HG02885 (cell line): Measurements from ENCODE around the gene MYCN.
"Not testable (repeated sequence)": the region's sequence is repeated elsewhere in the genome, so short reads cannot be mapped to it uniquely, and the experiment has no call there.

Source experiments
- ATAC-seq: cut with Tn5 transposase; IDR thresholded peaks from one replicate; pipeline ENCODE4 v1.9.1; 2021; ENCODE audit warnings: mild to moderate bottlenecking; ENCODE audit not compliant: unreplicated experiment, poor library complexity

Gene MYCN

DNA sequence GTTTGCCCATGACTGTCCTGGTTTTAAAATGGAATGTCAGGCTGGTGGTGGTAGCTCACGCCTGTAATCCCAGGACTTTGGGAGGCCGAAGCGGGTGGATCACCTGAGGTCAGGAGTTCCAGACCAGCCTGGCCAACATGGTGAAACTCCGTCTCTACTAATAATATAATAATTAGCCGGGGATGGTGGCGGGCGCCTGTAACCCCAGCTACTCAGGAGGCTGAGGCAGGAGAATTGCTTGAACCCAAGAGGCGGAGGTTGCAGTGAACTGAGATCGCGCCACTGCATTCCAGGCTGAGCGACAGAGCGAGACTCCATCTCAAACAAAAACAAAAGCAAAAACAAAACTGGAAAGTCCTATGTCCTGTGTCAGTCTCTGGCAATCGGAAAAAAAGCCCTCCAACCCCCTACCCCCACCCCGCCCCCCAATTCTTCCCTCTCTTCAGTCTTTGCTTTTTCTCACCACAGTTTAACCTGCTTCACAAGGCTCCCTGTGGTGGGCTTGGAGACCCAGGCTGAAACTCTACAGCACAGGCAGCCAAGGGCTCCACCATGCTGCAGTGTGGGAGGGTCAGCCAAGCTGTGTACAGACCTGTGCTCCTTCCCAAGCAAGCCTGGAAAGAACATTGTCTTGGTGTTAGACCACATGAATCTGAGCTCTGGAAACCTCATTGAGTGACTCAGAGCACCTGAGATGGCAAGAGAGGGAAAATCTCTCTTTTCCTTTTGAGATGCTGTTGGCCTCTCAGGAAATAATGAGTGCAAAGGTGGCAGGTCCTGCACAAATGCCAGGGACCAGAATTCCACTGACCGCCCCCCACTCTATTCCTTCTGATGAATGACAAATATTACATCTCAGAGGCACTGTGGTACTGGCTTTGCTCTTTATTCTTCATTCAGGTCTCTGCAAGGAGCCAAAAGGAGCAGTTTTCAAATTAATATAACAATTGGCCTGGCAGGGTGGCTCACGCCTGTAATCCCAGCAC lies 16.7 kb downstream of the MYCN start:
- ATAC-seq = no peak

DNA sequence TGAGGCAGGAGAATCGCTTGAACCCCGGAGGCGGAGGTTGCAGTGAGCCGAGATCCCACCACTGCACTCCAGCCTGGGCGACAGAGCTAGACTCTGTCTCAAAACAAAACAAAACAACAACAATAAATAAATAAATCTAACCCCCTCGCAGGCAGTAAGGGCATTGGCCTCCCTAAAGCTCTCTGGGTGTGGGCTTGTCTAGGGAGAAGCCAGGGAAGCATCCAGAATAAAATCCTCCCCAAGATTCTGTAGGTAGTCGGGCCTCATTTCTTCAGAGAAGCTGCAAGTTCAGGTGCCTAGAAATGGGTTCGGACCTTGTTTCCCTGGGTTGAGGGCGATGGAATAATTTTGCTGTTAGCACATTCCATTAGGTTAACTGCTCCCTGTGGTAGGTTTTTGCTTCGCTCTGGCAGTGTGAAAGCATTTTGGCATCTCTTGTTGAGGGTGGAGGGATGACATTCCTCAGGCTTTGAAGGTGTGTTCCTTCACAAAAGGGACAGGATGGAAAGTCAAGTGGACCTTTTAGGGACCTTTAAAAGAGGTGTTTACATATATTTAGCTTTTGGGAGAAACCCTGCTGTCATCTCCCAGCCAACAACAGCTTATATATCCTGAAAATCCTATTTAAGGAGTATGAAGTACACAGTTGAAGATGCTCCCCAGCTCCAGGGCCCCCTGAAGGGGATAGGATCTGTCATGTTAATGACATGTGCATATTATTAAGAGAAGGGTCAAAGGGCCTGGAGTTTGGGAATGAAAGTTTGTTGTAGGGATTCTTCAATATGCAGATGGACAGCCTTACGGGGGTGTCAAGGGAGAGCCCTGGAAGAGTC lies 17.7 kb downstream of the MYCN start:
- no peak for ATAC-seq

DNA sequence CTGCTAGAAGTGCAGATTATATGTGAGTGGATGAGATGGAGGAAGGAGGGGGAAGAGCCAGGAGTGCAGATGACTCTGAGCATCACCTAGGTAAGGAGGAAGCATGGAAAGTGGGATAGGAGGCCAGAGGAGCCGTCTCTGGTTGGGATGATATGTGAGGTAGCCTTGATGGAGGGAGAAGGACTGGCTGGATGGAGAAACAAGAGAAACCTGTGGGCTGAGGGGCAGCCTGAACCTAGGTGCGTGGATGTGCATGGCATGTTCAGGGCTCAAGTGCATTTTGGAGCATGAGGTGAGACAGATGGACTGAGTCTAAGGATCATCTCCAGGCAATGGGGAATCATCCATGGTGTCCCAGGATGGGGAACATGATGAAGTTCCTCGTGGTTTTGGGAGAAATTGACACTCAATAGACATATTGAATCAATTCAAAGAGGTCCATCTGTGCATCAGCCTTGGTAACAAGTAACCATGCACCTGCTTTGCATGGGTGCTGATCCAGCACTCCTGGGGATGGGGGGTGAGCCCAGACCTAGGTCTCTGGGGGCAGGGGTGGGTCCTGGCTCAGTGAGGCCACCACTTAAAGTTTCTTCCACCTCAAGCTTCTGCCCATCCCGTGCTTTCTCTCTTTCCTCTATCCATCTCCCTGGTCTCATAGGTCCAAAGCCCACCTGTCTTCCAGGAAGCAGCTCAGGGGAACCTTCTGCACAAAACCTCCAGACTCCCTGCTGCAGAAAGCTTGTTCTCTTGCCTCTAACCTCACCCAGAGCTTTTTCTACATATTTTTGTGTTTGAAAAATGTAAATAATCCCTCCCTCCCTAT lies 19.2 kb downstream of the MYCN start:
- ATAC-seq = no peak

DNA sequence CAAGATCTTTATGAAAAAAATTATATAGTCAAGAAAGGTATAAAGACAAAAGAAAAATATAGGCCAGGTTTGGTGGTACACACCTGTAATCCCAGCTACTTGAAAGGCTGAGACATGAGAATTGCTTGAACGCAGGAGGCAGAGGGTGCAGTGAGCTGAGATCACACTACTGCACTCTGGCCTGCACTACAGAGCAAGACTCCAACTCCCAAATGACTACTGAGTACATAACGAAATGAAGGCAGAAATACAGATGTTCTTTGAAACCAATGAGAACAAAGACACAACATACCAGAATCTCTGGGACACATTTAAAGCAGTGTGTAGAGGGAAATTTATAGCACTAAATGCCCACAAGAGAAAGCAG lies 19.8 kb downstream of the MYCN start:
- not testable (repeated sequence) for ATAC-seq

DNA sequence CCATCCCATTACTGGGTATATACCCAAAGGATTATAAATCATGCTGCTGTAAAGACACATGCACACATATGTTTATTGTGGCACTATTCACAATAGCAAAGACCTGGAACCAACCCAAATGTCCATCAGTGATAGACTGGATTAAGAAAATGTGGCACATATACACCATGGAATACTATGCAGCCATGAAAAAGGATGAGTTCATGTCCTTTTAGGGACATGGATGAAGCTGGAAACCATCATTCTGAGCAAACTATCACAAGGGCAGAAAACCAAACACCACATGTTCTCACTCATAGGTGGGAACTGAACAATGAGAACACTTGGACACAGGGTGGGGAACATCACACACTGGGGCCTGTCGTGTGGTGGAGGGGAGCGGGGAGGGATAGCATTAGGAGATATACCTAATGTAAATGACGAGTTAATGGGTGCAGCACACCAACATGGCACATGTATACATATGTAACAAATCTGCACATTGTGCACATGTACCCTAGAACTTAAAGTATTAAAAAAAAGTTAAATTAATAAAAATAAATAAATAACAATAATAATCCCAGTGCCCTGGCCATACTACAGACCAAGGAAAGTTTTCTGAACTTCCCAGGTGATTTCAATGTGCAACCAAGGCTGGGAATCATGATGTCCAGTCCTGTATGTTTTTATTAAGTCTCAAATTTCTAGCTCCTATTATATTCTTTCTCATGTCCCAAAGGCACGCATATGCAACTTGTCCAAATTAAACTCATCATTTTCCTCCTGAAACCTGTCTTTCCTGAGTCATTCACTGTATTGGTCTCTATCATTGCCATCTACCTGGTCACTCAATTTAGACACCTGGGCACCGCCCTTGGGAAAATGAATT lies 23.0 kb downstream of the MYCN start:
- ATAC-seq = not testable (repeated sequence)

DNA sequence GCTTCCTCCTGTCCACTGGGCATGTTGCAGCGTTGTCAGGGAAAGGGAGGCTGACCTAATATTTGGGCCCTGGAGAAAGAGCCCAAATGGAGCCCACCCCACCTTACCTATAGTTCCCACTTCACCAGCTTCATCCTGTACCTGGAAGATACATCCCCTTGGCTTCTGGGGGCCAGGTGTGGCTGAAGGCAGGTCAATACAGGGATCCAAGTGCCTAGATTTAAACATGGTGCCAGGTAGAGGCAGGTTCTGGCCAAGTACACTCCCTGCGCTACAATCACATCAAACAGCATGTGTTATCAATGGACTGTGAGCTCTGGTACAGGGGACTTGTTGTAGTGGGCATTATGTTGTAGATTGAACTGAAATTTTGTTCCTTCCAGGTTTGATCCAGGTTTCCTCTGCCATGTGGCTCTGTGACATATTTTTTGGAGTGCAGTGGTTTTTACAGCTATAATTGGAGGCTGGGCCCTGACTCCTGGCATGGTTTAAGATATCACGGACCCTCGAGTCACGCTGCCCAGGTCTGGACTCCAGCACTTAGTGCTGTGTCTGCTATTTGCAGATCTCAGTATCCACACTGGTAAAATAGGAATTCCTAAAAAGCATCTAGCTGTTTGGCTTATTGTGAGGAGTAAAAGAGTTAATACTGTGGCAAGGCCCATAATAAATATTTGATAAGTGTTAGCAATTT lies 23.8 kb downstream of the MYCN start:
- ATAC-seq = no peak

DNA sequence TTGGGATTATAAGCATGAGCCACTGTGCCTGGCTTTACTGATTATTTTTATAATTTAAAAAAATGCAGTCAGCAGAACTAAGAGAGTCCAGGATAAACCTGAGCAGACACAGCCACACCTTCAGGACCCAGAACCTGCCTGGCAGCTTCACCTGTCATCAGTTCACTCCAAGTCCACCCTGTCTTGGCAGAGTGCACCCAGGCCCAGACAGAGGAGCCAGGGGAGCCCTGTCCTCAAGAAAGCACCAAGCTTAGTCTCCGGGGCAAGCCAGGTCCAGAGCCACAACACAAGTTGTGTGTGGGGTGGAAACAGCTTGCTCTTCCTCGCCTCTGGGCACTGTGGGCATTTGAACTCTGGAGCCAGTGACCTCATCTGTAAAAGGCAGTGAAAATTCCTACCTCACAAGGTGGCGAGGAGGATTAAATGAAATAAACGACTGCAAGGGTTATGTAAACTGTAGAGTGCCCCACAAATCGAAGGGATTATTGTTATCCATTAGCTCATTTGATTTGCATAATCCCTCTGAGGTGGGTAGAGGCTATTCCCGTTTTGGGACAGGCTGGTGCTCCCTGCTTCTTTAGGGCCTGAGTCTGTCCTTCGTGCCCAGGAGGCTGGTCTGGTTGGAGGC lies 24.7 kb downstream of the MYCN start:
- ATAC-seq = no peak

DNA sequence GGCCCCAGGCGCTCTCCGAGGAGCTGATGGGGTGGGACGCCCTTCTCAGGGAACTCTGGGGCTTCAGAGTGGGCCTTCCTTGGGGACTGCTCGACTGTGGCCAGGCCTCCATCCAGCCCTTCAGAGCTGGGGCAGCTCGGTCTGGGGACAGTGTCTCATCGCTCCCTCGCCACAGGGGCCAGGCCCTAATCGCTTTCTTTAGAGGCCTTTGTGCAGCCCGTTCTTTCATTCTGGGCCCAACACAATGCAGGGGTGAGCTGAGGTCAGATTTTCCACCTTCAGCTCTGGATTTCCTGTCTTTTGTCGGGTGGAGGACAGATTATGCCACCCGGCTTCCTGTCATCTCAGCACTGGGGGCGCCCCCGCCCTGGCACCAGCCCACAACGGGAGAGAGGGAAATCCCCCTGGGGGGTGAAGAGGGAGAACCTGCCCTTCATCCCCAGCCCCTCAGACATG lies 25.2 kb downstream of the MYCN start:
- ATAC-seq = no peak

DNA sequence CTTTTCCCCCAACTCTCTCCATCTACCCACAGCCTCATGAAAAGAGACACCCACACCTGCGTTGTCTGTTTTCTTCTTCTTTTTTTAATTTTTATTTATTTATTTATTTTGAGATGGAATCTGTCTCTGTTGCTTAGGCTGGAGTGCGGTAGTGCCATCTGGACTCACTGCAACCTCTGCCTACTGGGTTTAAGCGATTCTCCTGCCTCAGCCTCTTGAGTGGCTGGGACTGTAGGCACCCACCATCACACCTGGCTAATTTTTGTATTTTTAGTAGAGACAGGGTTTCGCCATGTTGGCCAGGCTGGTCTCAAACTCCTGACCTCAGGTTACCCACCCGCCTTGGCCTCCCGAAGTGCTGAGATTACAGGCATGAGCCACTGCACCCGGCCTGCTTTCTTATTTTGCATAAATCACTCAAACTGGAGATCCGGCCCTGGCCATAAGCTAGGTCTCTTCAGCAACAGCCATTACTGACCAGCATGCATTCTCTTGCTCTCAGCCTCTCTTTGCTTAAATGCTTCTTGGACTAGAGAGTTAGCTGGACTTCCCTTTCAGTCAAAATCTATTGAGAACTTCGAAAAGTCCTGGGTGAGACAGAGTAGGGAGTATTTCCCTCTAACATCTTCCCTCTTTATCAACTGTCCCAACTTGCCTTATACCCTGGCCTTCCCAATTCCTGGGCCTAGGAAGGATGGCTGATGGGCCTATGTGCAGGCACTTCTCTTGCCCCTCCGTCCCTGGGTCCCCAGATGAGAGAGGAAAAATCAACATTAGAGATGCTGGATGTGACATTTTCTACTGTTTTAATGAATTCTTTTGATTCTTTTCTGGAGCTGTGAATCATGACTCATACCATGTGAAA lies 27.3 kb downstream of the MYCN start:
- no peak for ATAC-seq

DNA sequence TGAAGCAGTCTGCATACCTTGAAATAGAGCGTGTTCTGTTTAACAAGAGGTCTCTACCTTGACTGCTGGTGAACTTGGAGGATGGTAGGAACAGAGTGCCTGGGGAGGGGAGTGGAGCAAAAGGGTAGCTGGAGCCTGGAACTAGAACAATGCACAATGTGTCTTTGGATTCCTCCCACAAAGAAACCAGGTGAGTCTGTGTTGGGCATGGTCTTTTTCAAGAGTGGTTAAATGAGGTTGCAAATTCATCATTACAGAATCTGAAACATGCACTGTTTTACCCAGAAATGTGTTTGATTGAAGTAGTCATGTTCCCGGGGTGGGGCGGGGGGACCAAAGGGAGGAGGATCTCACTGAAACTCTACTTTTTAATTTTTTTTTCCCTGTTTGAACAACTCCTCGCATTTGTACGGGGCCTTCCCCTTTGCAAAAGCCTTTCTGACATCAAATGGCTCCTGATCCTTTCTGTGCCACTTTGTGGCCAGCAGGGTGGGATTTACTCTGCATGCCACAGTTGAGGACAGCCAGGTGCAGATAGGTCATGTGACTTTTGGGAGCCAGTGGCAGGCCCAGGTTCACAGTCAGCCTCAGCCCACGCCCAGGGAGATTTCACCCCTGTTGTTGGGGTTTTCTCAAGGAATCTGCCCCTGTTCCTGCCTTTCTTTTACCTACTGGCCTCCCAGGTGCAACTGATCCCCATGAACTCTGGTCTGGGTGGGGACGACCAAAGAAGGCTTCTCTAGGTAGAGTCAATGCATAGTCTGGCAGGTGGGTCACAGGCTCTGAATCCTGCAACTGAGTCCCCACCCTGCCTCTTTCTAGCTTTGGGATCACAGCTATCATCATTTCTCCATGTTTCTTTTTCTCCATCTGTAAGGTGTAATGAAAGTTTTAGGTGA lies 28.2 kb downstream of the MYCN start:
- no peak for ATAC-seq

DNA sequence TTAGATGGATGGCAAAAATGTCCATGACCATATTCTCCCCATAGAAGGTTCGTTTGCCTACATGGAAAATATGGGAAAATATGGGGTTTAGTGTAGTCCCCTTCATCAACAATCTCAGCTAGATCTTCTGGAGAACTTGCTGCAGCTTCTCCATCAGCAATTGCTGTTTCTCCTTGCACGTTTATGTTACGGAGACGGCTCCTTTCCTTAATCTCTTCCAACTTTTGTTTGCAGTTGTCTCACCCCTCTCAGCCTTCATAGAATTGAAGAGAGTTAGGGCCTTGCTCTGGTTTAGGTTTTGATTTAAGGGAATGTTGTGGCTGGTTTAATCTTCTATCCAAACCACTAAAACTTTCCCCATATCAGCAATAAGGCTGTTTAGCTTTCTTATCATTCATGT lies 28.9 kb downstream of the MYCN start:
- ATAC-seq = no peak

DNA sequence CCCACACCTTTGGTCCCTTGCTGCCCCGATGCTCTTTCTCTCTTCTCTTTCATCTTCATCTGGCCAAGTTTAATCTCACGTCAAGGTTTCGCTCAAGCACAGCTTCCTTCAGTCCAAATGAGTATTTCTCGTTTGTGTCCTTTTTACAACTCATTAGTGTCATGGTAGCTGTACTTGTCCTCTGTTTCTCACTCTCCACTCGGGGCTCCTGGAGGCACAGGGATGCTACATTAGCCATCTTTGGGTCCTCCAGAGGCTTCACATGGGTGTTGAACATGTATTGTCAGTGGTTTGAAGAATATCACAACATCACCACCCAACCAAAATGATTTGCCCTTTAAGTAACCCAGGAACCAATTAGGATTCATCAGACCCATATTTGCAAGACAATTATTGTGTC lies 30.4 kb downstream of the MYCN start:
- ATAC-seq = no peak

DNA sequence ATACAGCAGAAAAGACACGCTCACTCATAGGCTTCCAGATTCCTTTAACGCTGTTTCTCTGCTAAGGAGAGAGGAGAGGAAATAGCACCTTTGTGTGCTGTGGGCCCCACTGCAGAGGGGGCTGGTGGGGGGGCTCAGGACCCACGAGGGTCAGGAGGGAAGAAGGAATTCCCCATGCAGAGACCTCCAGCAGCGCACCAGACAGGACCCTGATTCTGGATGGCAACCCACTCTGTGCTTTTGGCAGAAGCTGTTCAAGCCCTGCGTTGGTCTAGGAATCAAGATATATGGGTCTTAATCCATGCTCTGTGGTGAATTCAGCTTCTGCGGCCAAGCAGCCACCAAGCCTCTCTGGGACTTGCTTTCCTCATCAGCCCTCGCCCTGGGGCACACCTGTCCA lies 31.0 kb downstream of the MYCN start:
- ATAC-seq = no peak

DNA sequence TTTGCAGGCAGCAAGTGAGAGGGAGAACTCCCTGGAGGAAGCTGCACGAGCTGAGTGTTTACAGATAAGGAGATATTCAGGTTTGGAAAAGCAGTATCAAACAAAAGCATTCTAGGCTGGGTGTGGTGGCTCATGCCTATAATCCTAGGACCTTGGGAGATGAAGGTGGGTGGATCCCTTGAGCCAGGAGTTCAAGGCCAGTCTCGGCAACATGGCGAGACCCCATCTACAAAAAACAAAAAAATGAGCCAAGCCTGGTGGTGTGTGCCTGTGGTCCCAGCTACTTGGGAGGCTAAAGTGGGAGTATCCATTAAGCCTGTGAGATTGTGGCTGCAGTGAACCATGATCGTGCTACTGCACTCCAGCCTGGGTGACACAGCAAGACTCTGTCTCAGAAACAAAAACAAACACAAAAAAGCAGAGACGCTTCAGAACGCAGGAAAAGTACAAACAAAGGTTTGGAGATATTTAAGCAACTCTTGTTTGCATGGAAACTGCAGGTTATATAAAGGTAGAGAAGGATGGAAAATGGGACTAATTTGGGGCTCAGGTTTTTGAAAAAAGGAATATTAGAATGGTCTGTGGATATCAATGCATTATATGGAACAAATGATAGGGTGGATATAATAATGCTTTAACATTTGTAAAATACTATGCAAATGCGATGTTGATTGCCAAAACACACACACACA lies 31.6 kb downstream of the MYCN start:
- ATAC-seq = no peak

DNA sequence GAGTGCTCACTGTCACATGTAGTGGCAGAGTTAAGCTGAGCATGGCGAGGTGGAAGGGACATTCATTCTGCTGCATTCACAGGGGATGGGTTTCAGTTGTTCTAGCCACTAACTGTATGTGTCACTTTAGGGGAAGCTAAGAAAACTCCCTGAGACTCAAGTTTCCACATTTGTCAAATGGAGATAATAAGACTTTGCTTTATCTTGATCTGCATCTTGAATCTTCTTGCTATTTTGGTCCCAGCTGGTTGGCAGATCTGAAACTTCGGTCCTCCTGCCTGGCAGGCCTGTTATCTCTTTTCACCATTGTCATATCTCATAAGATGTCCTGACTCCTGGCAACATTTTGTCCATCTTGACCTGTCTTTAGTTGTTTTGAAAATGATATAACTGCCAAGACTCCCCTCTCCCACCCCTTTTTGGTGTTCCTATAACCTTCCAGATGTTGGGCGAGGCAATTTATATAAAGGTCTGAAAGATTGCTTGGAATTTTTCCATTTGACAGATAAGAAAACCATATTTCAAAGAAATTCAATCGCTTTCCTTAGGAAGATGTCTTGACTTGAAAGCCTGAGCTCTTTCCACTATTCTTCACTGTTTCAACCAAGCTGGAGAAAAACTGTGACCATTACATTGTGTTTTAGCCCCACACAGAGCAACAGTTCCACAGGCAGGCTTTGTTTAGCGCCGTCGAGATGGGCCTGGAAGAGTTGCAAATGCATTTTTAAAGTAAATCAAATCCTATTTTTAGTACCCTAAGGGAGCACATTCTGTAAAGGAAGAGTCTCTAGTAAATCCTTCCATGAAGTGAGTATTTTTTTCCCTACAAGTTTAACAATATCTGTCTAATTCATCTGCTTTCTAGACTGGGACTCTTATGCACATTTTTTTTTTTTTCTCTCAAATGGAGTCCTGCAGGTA lies 33.4 kb downstream of the MYCN start:
- no peak for ATAC-seq
